HepG2 (cell line): ENCODE data around the gene CPA2.

Experiments
- FOXA1 ChIP-seq, 2 experiments: fragments of 450-650 bp in 1 of 2; sonication (generic) in 1 of 2; formaldehyde crosslinking in 1 of 2; IDR thresholded peaks; 2 replicates each; pipeline versions ENCODE4 v1.4.0 to v1.6.1; 2016 to 2020; ENCODE audit warnings: missing genetic modification reagents in 1 of 2
- HNF4G ChIP-seq, 2 experiments: sonication (generic) in 1 of 2; formaldehyde crosslinking in 1 of 2; IDR thresholded peaks; 2 replicates each; pipeline versions ENCODE4 v1.4.0 to v1.6.1; 2011 to 2020; ENCODE audit warnings: borderline replicate concordance in 2 of 2, low read depth in 2 of 2, mild to moderate bottlenecking in 2 of 2, low read length in 1 of 2, missing genetic modification reagents in 1 of 2, moderate library complexity in 1 of 2
- MXD3 ChIP-seq: IDR thresholded peaks from 2 replicates; pipeline ENCODE4 v1.6.1; 2016; ENCODE audit warnings: mild to moderate bottlenecking, missing biosample characterization, missing genetic modification reagents
- NFATC3 ChIP-seq: sonication (generic); formaldehyde crosslinking; IDR thresholded peaks from 2 replicates; pipeline ENCODE4 v1.5.1; 2020; ENCODE audit warnings: mild to moderate bottlenecking, missing genetic modification reagents
- NFE2L2 ChIP-seq: fragments of 150-350 bp; IDR thresholded peaks from 2 replicates; pipeline ENCODE4 v1.6.1; 2014; ENCODE audit warnings: low read length
- PREB ChIP-seq: sonication (generic); formaldehyde crosslinking; IDR thresholded peaks from 2 replicates; pipeline ENCODE4 v1.4.0; 2020; ENCODE audit warnings: missing genetic modification reagents

GRCh38 chr7:130277763-130278643 lies 11.3 kb downstream of the CPA2 start:
- TF ChIP-seq PREB (no peak), MXD3 (CRISPR knock-in tag) (no peak), NFATC3 (CRISPR knock-in tag) (no peak), NFE2L2 (no peak), HNF4G (IDR thresholded peaks at IDR 0.05; ENCODE audit: borderline replicate concordance, low read depth, low read length) (no peak), HNF4G (CRISPR knock-in tag; IDR thresholded peaks at IDR 0.05; ENCODE audit: borderline replicate concordance, low read depth) (no peak), FOXA1 (IDR thresholded peaks at IDR 0.05) (no peak), FOXA1 (CRISPR knock-in tag; IDR thresholded peaks at IDR 0.05) (no peak)
